ENCODE data around the gene ATG7. TPM values are rescaled to one million over a fixed set of nuclear protein-coding genes. Genes with fewer than 3 reads are reported as not detected.
"Not testable (repeated sequence)": the region's sequence is repeated elsewhere in the genome, so short reads cannot be mapped to it uniquely, and the experiment has no call there.

ATG7 gene
- total RNA-seq, 1 donor from 2014 or later: 41.7 TPM

DNA sequence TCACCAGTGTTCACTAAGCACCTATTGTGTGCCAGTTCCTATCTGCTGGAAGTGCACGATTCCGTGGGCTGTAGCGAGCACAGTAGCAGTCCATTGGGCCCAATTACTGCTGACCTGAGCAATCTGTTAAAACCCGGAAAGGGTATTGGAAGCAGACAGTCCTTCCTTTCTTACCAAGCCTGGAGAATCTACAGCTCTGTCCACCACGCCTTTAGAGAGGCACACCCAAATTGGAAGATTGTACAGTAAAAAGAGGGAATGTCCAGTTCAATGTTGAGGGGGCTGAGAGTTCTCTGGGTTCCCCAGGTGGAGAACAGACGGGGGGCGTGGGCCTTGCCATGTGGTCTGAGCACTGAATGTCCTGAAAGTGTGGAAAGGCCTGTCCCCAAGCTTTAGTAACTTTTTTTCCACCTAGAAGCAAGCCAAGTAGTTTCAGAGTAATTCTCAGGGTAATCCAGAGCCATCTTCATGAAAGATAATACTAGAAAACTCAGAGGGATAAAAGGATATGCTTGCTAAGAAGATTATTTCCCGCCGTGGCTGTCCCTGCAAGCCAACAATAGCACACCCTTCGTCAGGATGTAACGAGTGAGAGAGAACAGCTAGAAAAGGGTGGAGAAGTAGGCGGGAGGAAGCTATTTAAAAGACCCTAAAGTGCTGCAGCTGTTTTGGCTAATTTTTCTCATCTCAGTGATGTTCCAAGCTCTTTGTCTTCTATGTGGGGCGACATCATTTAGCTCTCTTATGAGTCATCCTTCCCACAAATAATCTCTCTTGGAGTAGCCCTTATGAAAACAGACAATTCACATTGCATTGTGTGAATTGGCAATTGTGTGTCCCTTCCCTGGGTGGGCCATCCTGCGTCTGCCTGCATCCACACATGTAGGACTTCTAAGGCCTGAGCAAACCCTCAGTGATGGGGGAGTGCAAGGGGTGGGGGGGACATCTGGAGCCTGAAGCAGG, 181.0 kb downstream of the ATG7 start:
- intact Hi-C loops (cut with micrococcal nuclease): no loop called here

DNA sequence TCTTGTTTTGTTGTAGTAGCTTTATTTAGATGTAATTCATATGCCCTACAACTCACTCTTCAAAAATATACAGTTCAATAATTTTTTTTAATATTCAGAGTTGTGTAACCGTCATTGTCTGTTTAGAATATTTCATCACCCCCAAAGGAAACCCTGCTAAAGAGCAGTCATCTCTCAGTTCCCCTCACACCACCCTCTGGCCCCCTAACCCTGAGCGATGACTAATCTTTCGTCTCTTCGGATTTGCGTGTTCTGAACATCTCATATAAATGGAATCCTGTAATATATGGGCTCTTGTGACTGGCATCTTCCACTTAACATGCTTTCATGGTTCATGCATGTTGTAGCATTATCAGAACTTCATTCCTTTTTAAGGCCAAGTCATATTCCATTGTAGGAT, 183.8 kb downstream of the ATG7 start:
- intact Hi-C loops (cut with micrococcal nuclease): no loop called here

DNA sequence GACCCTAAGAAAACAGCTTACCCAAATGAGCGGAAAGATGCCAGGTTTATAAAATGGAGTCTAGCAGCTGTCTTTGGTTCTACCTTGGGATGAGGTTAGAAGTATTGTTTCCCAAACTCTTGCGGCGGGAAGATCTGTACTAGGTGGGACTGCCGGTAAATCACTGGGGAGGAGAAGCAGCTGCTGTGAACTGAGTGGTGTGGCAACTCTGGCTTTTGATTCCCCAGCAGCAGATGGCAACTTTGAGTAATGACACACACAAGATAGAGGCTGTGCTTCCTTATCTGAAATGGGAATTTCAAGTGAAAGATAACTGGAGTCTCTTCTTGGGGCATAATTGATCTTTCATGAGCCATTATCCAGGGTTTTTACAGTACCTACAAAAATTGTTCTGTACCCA, 184.9 kb downstream of the ATG7 start:
- intact Hi-C loops (cut with micrococcal nuclease): no loop called here

DNA sequence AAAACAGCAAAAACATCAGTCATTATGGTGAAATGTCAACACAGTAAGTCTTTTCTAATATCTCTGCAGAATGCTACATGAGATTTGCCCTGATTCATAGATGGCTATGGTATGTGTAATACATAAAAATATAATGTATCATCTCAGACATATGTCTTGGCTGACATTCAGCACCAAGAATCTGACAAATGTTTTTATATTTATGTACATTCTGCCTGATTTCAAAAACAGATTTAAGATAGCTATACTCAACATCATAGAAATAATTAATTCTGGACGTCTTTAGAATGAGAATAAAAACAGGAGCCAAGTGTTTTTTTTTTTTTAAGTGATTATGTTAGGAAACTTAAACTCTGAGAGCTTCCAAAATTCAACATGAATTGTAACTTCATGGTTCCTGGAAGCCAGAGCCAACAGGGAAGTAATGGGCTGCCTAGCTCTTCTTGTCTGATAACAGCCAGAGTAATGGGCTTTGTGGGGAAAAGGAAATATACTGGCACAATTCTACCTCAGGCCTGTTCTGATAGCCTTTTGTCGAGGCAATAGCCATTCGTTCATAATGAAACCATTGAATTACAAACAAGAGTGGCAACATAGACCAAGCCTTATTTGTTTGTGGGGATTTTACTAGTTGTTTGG, 187.1 kb downstream of the ATG7 start:
- intact Hi-C loops (cut with micrococcal nuclease): no loop called here

DNA sequence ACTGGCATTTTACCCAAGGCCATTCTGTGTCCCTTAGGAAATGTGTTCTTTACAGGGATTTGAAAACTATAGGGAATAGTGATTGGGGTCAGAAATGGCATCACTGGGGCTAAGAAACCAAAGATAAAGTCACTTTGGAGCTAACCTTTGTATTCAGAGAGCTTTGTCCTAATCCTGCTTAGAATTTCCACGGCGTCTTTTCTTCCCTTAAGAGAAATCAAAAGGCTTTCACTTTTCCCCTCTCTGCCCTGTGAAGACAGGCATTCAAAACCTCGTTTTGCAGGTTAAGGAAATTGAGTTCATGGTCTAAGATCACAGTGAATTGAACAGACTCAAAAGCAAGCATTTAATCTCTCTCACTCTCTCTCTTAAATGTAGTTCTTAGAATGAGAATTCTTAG, 189.0 kb downstream of the ATG7 start:
- intact Hi-C loops (cut with micrococcal nuclease): no loop called here

DNA sequence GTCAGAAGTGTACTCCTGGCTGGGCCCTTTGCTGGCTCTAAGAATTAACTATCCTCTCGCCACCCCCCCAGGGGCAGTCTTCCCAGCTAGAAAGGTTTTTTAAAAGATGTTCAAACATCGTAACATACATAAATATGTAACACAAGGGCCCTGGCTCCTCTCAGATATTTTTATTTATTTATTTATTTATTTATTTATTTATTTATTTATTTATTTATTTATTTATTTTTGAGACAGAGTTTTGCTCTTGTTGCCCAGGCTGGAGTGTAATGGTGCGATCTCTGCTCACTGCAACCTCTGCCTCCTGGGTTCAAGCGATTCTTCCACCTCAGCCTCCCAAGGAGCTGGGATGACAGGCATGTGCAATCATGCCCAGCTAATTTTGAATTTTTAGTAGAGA, 190.5 kb downstream of the ATG7 start:
- intact Hi-C loops (cut with micrococcal nuclease): not testable (repeated sequence)

DNA sequence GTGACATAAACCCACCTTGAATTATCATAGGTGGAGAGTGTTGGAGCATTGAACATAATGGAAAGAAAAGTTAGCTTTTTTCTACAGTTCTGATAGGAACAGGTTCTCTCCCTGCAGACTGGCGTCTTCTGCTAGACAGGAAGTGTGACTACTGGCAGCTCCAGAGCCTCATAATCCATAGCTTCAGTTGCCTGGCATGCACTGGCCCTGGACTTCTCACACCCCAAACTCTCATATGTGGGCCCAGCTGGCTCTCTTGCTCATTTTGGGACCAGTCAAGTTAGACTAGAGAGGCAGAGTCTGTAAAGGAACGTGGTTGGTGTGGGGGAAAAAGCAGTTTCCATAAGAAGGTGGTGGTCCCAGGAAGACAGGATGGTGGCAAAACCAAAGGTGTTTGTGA, 191.4 kb downstream of the ATG7 start:
- intact Hi-C loops (cut with micrococcal nuclease): no loop called here

DNA sequence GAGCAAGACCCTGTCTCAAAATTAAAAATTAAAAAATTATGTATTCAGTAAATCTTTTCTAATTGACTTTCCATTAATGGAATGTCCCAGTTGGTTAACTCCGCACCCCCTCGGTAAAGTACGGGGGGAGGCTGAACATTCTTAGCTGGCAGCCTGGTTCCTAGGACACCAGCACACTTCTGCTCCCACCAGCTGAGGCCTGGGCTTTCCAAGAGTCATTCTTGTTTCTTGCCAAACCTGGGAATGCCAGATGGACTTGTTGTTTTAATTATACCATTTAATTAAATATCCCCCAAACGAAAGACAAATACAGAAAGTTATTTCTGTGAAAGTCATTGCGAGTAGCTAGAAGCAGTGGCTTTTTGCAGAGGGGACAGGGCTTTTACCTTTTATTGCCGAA, 192.2 kb downstream of the ATG7 start:
- intact Hi-C loops (cut with micrococcal nuclease): no loop called here

DNA sequence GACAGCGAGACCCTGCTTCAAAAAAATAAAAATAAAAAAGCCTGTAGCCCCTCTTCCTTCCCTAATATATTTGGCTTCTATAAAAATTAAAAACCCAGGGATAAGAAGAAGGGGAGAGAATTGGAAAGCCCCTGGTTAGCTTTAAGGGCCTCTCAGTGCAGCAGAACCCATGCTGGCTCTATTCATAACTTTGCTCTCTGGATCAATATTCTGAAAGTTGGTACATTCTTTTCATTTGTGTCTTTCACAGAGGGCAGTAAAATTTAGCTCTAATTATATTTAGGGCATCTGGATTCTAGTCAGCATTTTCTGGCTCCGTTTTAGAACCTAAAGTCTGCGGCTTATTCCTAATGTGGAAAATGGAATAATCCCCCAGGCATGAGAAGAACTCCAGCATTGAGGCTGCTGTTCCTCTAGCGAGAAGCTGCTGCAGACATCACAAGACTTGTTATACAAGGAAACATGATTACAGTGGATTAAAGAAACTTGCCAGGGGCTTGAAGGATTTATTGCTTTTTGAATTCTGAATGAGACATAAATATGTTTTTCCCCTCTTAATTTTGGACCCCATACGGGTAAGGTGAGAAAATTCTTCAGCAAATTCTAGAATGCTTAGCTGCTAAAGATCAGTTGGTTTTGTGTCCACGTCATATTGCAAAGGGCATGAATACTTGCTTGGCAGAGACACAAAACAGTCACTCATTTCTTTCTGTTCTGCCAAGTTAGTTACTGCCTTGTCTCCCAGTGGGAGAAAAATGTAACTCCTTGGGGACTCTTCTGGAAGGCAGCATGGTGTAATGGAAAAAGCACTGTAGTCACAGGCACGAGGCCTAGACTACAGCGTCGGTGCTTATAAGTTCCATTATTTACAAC, 193.8 kb downstream of the ATG7 start:
- intact Hi-C loops (cut with micrococcal nuclease): no loop called here

DNA sequence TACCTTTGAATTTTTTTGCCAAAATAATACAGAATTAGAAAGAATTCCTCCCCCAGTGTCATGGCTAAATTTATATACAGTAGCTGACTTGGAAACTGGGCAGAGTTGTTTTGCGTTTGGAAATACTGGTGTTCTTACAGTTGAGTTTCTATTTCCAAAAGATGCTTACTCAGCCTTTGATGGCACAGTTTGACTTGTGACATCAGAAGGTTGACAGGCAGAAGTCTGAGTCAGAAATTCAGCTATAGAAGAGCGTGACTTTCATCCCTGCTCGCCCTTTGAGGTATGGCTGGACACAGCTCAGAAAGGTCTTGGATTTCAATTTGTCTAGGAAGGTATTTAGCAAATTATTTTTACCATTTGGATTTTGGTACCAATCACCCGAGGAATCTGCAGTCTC, 195.7 kb downstream of the ATG7 start:
- intact Hi-C loops (cut with micrococcal nuclease): no loop called here

DNA sequence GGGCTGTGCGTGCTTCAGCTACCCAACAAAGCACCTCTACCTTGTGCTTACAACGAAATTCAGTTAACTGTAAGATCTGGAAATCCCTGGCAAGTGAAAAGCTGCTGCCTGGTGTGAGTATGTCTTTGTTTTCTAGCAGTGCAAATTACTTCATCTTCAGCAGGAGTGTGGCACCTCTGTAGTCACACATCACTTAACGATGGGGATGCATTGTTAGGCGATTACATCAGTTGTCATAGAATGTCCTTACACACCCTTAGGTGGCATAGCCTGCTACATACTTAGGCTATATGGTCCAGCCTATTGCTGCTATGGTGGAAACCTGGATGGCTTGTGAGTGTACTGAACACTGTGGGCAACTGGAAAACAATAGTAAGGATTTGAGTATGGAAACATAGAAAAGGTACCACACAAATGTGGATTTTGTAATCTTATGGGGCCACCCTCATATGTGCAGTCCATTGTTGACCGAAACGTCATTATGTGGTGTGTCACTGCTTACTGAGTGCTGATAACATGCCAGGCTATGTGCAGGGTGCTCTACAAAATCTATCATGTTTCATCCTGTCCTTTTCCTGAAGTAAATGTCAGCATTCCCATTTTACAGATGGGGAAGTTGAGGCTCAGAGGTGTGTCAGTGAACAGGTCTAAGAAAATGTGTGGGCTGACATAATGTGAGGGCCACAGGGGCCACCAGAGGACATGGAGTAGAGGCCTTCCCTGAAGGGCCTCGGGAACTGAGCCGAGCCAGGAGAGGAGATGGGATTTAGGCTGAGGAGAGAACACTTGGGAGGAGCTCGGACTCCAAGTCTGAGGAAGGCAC, 198.0 kb downstream of the ATG7 start:
- intact Hi-C loops (cut with micrococcal nuclease): no loop called here

DNA sequence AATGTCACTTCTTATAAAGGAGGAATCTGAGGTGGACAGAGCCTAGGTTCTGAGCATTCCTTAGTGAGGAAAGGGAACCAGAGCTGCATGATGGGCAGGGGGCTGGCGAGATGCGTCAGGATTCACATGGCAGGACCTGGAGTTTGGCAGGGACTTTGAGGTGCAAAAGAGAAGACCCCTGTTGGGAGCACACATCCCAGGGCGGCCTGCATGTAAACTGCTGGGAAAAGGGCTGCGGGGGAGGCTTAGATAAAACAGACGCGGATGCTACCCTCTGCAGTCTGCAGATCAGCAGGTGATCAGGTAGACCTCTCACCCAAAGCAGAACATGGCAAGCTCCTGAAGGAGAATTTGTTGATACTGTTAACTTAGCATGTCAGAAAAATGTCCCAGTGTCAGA, 203.1 kb downstream of the ATG7 start:
- intact Hi-C loops (cut with micrococcal nuclease): no loop called here

DNA sequence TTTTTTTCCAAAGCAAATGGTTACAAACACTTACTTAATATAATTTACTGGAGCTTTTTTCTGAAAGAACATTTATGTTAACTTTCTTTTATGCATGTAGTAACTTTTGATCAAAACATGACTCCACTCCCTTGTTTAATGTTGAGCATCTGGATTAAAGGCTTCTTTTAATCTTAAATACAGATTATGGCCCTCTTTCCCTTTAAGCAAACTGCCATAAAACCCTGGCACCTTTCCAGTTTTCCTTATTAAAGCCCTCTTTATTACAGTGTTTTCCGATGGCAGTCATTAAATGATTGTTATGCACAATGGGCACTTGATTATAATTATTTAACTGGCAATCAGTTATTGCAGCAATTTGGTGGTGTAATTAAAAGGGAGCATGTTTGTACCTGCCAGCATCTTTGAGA, 204.5 kb downstream of the ATG7 start:
- intact Hi-C loops (cut with micrococcal nuclease): no loop called here

DNA sequence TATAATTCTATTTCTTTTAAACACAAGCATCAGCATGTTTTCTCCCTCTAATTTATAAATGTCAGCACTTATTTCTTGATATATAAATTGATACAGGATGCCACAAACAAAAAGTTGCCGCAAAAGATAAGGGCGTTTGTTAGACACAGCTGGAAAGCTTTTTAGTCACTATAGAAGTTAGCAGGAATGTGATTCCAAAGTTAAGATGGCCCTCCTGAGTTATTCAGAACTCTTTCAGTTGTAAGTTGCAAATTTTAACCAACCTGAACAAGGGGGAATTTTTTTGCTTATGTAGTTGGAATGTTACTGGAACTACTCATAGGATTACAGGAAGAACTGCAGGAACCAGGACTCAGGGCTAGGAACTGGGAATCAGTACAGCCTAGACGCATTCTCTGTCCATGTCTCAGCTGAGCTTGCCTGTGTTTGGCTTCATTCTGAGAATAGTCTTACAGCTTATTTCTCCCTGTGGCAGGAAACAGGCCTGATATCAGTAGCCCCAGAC, 205.3 kb downstream of the ATG7 start:
- intact Hi-C loops (cut with micrococcal nuclease): no loop called here

DNA sequence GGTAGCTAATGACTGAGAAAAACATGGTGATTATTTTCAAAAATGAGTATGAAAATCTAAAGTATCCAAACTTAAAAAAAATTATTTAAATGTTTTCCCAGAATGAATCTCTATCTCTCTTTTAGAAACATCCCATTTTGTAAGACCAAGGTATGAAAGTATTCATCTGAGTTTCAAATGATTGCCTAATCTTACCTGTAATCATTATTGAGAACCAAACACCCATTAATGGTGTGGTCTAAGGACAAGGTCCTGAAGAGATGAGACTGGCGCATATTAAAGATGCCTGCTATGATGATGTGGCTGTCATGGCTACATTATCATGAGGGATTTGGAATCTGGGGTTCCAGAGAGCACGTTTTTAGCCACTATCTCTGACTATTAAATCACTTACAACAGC, 206.0 kb downstream of the ATG7 start:
- intact Hi-C loops (cut with micrococcal nuclease): no loop called here

DNA sequence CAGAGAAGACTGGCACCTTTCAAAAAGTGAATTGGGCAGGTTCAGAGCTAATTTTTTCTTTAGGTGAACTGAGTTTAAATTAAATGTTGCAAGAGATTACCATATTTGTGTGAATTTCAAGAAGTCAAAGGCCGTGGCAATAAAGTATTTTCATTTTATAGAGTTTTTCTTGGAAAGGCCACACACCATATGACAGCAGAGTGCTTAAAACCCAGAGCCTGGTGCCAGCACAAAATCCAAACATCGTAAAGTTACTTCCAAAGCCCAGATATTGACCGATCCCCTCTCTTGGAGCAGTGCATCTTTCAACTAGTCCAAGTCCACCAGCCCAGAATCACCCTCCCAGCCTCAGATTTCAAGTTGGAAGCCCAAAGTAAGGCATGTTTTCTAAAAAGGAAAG, 207.0 kb downstream of the ATG7 start:
- intact Hi-C loops (cut with micrococcal nuclease): no loop called here

DNA sequence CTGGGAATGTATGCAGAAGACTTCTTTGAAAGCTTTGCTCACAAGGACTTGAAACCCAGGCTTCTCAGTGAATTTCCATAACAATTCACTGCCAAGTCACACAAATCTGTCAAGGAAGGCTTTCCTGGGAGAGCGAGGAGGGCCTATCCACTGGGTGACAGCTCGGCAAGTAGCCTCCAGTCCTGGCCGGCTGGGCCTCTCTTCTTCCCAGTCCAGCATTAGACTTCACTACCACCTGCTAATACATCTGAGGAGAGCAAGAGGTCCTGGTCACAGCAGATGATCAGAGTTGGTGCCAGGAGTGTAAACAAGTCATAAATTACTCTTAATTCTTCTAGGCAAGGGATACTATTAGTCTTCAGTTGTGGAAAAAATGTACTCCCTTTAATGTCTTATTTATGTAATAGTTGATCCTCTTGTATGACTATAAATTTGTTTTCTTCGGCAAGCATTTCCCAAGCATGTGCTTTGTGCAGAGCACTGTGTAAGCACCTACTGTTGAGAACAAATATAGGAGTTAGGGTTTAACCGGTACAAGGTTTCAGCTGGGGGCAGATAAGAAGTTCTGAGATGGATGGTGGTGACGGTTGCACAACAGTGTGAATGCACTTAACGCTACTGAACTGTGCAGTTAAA, 208.6 kb downstream of the ATG7 start:
- intact Hi-C loops (cut with micrococcal nuclease): no loop called here

DNA sequence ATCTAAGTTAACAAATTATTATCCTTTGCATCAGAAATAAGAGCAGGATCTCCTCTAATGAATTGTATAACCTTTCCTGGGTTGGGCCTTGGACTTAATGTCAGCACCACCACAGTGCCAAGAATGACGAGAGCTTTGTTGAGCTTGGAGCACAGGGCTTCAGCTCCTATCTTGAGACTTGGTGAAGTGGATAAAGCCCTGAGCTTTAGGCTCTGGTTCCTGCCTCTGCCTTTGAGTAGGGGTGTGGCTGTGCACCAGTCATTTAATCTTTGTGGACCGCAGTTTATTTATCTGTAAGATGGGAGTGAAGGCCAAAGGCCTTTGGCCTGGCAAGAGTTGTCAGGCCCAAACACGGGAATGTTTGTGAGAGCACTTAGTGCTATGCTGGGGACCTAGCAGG, 209.4 kb downstream of the ATG7 start:
- intact Hi-C loops (cut with micrococcal nuclease): no loop called here

DNA sequence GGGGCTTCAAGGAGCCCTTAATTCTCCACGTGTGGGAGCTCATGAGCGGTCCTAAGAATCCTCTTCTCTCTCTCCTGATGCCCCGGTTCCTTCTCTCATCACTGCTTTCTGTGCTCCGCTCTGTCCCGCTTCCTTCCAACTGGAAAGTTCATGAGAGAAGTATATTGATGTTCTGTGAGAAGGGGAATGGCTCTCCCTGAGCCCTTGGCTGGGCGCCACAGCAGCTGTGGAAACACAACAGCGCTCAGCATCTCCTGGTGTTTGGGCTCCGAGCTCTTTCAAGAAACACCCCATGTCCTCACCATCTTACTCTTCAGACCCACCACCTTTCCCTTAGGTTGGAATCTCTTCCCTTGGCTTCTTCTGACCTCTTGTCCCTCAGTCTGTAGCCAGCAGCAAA, 209.8 kb downstream of the ATG7 start:
- intact Hi-C loops (cut with micrococcal nuclease): no loop called here

DNA sequence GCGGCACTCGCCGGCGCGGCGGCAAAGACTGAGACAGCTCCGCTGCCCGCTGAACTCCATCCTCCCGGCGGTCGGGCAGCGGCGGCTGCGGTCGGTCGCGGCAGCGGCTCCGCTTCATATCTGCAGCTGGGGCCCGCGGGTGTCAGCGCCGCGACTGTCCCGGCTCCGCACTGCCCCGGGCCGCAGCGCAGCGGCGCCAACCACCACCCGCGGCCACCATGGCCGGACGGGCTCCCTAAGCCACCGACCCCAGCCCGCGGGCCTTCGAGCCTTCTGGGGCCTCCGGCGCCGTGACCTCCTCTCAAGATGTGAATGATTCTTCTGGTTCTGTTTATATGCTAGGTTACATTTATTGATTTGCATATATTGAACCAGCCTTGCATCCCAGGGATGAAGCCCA, 216.2 kb downstream of the ATG7 start:
- intact Hi-C loops (cut with micrococcal nuclease): not testable (repeated sequence)

Measured in T-helper 1 cell treated with Interleukin-12 subunit alpha and Interleukin-12 subunit beta and Interleukin-4 antibody, amounts not matched to agents 30 ng/mL and 1 ng/mL, for 36 hours (primary cell).